ENCODE data around the gene CKAP2L. TPM values are rescaled to one million over a fixed set of nuclear protein-coding genes. Genes with fewer than 3 reads are reported as not detected.
A peak's percentile ranks its signal among the peaks of the same experiment; 100 is the strongest.

The CKAP2L gene
- total and polyA plus RNA-seq, 9 donors: 0.11 to 1.4 (median 0.15) TPM; not detected in 3

DNA sequence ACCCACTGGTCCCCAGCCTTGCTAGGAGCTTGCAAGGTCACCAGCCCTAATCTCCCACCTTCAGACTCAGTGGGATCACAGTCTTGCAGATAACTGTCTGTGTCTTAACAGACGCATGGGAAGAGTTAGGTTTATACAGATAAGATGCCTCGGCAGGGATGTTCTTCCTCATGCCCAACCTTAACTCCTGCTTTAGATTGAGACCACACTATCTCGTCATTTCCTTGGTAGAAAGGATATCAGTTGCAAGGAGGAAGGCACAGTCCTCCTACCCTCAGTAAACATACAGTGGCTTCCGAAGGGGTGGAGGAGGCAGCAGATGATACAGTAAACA, 36.4 kb downstream of the CKAP2L start:
- Histone ChIP-seq H3K4me1 (ENCODE audit: insufficient read depth) (no peaks in the 10 kb centered on the region), H3K4me3 (no peak overlapping the region), H3K27me3 (no peaks in the 10 kb centered on the region), H3K36me3 (no peaks in the 10 kb centered on the region), H3K27ac (no peak overlapping the region), H3K9me3 (no peaks in the 10 kb centered on the region)
- no peak for DNase-seq
- WGBS, 3 donors: 41 to 53% (median 44%) methylated on average over 4 of the region's 4 CpGs
- intact Hi-C loops (cut with DNase I): loop anchor here in 2 of 4 donors (5.0 to 10.0 kb wide), 2 partner anchors 103 to 126 kb away; no protein-coding TSS in a partner anchor
- no peak for TF ChIP-seq POLR2A (IDR thresholded peaks at IDR 0.05)
- TF ChIP-seq, protein P1, sequence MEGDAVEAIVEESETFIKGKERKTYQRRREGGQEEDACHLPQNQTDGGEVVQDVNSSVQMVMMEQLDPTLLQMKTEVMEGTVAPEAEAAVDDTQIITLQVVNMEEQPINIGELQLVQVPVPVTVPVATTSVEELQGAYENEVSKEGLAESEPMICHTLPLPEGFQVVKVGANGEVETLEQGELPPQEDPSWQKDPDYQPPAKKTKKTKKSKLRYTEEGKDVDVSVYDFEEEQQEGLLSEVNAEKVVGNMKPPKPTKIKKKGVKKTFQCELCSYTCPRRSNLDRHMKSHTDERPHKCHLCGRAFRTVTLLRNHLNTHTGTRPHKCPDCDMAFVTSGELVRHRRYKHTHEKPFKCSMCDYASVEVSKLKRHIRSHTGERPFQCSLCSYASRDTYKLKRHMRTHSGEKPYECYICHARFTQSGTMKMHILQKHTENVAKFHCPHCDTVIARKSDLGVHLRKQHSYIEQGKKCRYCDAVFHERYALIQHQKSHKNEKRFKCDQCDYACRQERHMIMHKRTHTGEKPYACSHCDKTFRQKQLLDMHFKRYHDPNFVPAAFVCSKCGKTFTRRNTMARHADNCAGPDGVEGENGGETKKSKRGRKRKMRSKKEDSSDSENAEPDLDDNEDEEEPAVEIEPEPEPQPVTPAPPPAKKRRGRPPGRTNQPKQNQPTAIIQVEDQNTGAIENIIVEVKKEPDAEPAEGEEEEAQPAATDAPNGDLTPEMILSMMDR (IDR thresholded peaks at IDR 0.05): no peak

DNA sequence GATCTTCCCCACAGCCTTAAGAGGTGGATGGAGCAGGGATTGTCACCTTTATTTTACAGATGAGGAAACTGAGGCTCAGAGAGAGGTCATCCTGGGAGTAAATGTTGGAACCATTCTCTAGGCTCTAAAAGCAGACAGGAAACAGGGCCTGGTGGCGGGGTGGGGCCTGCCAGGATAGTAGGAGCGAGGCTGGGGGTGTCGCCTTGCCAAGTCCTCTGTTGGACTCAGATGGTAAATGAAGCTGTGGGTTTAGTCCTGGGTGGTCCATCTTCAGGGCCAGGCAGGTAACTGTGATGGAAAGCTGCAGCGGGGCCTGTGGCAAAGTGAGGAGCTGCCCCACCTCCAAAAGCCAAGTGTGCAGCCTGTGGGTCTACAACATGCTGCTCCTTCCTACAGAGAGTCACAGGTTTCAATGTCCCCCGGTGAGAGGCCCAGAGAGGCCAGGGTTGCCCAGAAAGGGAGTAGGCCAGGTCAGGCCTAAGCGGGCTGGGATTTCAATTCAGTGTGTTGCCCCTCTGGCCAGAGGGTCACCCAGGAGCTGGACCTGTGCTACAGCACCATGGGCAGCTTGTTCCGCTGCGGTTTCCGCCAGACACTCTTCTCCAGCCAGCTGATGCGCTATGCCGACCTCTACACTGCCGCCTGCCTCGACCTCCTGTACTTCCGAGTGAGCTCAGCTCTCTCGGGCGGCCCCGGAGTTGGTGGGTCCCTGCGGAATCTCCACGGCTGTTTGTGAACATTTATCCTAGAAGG, 37.0 kb downstream of the CKAP2L start:
- TF ChIP-seq EP300 (IDR thresholded peaks at IDR 0.05) (no peak), POLR2A (IDR thresholded peaks at IDR 0.05) (no peak)
- TF ChIP-seq, protein P1 (IDR thresholded peaks at IDR 0.05): no peak
- Histone ChIP-seq H3K4me3 (no peak overlapping the region), H3K9me3 (no peaks in the 10 kb centered on the region), H3K27me3 (no peaks in the 10 kb centered on the region), H3K27ac (no peak overlapping the region), H3K4me1 (ENCODE audit: insufficient read depth) (no peaks in the 10 kb centered on the region), H3K36me3 (no peaks in the 10 kb centered on the region)
- DNase-seq: no peak
- WGBS, 3 donors: 85 to 91% (median 86%) methylated on average over 19 of the region's 19 CpGs
- intact Hi-C loops (cut with DNase I): loop anchor here in 2 of 4 donors (5.0 to 10.0 kb wide), 2 partner anchors 103 to 125 kb away; no protein-coding TSS in a partner anchor

DNA sequence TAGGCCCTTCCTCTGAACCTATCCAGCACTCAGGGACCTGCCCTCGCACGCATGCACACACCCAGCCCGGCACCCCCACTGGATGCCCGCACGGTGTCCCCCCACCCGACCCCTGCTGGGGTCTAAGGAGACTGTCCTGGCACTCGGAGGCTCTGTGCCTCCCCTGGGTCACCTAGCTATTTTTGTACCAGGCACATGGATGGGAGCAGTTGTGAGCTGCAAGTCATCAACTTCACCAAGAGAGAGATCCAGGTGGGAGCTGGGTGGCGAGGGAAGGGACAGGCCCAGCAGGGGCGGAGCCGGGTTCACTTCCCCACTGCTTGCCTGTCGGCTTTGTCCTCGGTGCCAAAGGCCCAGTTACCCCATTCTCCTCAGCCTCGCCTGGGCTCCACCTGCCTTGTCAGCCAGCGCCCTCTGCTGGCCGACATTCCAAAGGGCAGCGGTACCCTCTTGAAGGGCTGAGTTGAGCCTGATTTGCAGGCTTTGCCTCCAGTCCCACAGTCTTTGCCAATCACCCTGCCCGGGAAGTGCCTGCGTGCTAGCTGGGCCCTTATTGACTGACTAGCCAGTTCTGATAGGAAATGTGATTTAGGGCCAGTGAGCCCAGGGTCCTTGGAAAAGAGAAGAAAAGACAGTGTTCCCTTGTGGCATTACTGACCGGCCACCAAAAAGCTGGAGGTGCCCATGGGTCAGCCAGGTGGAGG, 37.8 kb downstream of the CKAP2L start:
- H3K27ac ChIP-seq: no peak overlapping the region
- H3K27me3 ChIP-seq: no peaks in the 10 kb centered on the region
- TF ChIP-seq POLR2A (IDR thresholded peaks at IDR 0.05) (no peak), EP300 (IDR thresholded peaks at IDR 0.05) (no peak)
- TF ChIP-seq, protein P1 (IDR thresholded peaks at IDR 0.05): peak; percentile 26 to 50 (median 45)
- H3K9me3 ChIP-seq: no peaks in the 10 kb centered on the region
- peak; percentile 44 to 78 (median 68) for DNase-seq
- H3K36me3 ChIP-seq: no peaks in the 10 kb centered on the region
- intact Hi-C loops (cut with DNase I): loop anchor here in 2 of 4 donors (5.0 to 10.0 kb wide), 2 partner anchors 102 to 124 kb away; no protein-coding TSS in a partner anchor
- 28 to 31% (median 29%) methylated on average over 19 of the region's 19 CpGs for WGBS, 3 donors
- no peak overlapping the region for H3K4me3 ChIP-seq
- H3K4me1 ChIP-seq (ENCODE audit: insufficient read depth): no peaks in the 10 kb centered on the region

DNA sequence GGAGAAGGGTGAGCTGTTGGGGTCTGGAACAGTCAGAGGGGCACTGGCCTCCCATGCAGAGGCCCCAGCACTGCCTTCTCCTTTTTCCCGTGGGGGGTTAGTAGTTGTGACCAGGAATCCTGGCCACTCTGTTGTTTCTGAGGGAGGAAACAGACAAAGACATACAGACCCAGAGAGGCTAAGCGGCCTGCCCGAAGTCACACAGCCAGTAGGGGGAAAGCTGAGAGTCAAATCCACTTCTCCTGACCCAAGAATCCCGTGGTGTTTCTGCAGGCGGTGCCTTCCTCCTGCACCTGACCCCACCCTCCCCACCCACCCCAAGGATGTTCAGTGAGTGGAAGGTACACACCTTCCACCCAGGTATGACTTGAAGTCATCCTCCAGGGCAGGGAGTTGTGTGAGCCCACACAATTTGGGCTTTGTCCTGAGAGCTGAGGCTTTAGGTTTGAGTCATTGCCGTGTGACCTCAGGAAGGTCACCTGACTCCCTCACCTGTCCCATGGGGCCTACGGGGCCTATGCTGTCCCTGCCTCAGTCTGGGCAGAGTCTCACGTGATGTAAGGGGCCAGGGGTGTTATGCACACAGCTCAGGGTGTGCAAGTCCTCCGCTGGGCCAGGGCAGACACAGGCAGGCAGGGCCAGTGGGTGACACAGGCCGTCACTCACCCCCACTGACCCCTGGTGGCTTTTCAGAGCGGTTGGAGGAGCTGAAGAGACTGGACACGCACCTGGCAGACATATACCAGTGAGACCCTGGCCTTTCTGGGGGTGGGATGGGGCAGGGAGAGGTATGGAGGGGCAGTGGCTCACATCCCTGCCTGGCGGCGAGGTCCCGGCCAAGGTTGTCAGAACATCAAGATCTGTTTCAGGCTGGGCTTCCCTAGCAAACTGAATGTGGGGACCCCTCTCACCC, 38.6 kb downstream of the CKAP2L start:
- 81 to 88% (median 84%) methylated on average over 15 of the region's 15 CpGs for WGBS, 3 donors
- intact Hi-C loops (cut with DNase I): loop anchor here in 2 of 4 donors (5.0 to 10.0 kb wide), 2 partner anchors 101 to 124 kb away; no protein-coding TSS in a partner anchor
- TF ChIP-seq EP300 (IDR thresholded peaks at IDR 0.05) (no peak), POLR2A (IDR thresholded peaks at IDR 0.05) (no peak)
- TF ChIP-seq, protein P1 (IDR thresholded peaks at IDR 0.05): no peak

More for the DNA sequence above, 38.6 kb downstream of the CKAP2L start:
- Histone ChIP-seq H3K9me3 (no peaks in the 10 kb centered on the region), H3K27ac (no peak overlapping the region), H3K36me3 (no peaks in the 10 kb centered on the region), H3K27me3 (no peaks in the 10 kb centered on the region), H3K4me1 (ENCODE audit: insufficient read depth) (no peaks in the 10 kb centered on the region), H3K4me3 (no peak overlapping the region)
- DNase-seq: no peak
